ENCODE measurements around the gene RPRD1A. TPM values are rescaled to one million over a fixed set of nuclear protein-coding genes. Genes with fewer than 3 reads are reported as not detected.
"Not testable (repeated sequence)": the region's sequence is repeated elsewhere in the genome, so short reads cannot be mapped to it uniquely, and the experiment has no call there.

RPRD1A gene, protein sequence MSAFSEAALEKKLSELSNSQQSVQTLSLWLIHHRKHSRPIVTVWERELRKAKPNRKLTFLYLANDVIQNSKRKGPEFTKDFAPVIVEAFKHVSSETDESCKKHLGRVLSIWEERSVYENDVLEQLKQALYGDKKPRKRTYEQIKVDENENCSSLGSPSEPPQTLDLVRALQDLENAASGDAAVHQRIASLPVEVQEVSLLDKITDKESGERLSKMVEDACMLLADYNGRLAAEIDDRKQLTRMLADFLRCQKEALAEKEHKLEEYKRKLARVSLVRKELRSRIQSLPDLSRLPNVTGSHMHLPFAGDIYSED
- 10 to 100 TPM; 33.5 to 33.9 TPM for total RNA-seq

- POLR2A ChIA-PET, result interaction anchor here (0.7 to 1.4 kb wide), 2 partner anchors 62 to 487 kb away, joined by 3 to 8 read pairs; partner anchors contain the start of genes ELP2 and SLC39A6
- Mint-ChIP-seq H3K36me3 (peaks cover 16% of the 10 kb centered on the region), H3K27me3 (no peaks in the 10 kb centered on the region), H3K9me3 (no peaks in the 10 kb centered on the region), H3K4me1 (peaks cover 14% of the 10 kb centered on the region), H3K4me3 (peak within 1 kb of the TSS; percentile 97), H3K27ac (peak within 1 kb of the TSS; percentile 96)
- ATAC-seq (ENCODE audit: low read depth) (peak; percentile 96), DNase-seq (peak; percentile 98)
Measured at GRCh38 chr18:36067055-36067957, at the start of gene RPRD1A. Gene RPRD1A (minus strand): TSS chr18:36067559. CDS start chr18:36067404, 155 bp downstream.

DNA sequence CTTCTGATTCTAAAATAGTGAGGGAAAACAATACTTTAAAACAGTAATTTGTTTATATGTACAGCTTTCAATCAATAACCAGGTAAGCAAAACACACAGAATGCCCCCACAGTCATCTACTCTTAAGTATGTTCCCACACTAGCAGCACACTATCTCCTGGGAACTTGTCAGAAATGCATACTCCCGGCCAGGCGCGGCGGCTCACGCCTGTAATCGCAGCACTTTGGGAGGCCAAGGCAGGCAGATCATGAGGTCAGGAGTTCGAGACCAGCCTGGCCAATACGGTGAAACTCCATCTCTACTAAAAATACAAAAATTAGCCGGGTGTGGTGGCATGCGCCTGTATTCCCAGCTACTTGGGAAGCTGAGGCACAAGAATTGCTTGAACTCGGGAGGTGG is 49.4 kb upstream of the RPRD1A start:
- H3K4me3 Mint-ChIP-seq; POLR2A ChIA-PET; H3K9me3 Mint-ChIP-seq; DNase-seq; H3K27me3 Mint-ChIP-seq; H3K27ac Mint-ChIP-seq; H3K4me1 Mint-ChIP-seq; ATAC-seq (ENCODE audit: low read depth): not testable (repeated sequence)
- H3K36me3 Mint-ChIP-seq, result peaks cover 16% of the 10 kb centered on the region

DNA sequence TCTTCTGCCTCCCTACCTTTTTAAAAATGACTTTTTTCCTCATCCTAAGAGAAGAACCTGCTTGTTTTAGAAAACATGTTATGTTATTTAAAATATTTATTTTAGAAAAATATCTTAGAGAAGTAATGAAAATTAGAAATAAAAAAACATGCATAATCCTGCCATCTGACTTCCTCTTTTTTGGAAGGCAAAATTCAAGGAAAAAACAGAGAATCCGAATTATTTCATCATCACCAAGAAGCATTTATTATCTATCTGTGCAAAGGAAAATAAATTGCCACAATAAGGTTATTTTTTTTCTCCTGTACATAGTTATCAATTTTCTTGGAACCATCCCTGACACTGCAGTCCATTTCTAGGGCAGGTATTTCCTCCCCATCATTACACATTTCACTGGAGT is 47.4 kb upstream of the RPRD1A start:
- Mint-ChIP-seq H3K27ac (no peak overlapping the region), H3K36me3 (peaks cover 15% of the 10 kb centered on the region), H3K4me3 (no peak overlapping the region), H3K4me1 (peaks cover 1% of the 10 kb centered on the region), H3K27me3 (no peaks in the 10 kb centered on the region), H3K9me3 (no peaks in the 10 kb centered on the region)
- no peak for ATAC-seq (ENCODE audit: low read depth)
- DNase-seq, result no peak
- POLR2A ChIA-PET, result no interaction called here

DNA sequence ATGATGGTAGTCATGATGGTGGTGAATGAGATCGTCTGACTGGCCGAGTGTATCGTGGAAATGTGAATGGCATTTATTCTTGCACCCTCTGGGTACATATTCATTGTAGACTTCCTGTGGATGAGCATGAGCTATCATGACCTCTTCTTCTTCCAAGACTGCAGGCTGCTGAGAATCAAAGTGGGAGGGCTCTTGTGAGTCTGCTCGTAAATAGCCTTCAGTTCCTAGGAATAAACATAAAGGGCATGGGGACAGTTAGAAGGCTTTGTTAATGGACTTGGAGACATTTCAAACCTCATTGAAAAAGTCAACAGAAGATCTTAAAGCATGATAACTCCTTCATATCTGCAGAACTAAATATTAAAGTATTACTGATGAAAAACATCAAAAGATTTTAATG is 46.9 kb upstream of the RPRD1A start:
- H3K27ac Mint-ChIP-seq, result no peak overlapping the region
- POLR2A ChIA-PET, result no interaction called here
- no peak for ATAC-seq (ENCODE audit: low read depth)

GRCh38 chr18:36112302-36112701 is 44.9 kb upstream of the RPRD1A start:
- Mint-ChIP-seq H3K9me3 (no peaks in the 10 kb centered on the region), H3K27ac (no peak overlapping the region), H3K36me3 (peaks cover 17% of the 10 kb centered on the region), H3K4me1 (peaks cover 1% of the 10 kb centered on the region), H3K4me3 (no peak overlapping the region), H3K27me3 (no peaks in the 10 kb centered on the region)
- no peak for DNase-seq
- POLR2A ChIA-PET, result no interaction called here
- ATAC-seq (ENCODE audit: low read depth), result no peak

More for the DNA sequence above, 46.9 kb upstream of the RPRD1A start:
- no peak overlapping the region for H3K4me3 Mint-ChIP-seq
- no peaks in the 10 kb centered on the region for H3K9me3 Mint-ChIP-seq
- no peak for DNase-seq
- H3K36me3 Mint-ChIP-seq, result peaks cover 15% of the 10 kb centered on the region
- H3K27me3 Mint-ChIP-seq, result no peaks in the 10 kb centered on the region
- peaks cover 1% of the 10 kb centered on the region for H3K4me1 Mint-ChIP-seq

DNA sequence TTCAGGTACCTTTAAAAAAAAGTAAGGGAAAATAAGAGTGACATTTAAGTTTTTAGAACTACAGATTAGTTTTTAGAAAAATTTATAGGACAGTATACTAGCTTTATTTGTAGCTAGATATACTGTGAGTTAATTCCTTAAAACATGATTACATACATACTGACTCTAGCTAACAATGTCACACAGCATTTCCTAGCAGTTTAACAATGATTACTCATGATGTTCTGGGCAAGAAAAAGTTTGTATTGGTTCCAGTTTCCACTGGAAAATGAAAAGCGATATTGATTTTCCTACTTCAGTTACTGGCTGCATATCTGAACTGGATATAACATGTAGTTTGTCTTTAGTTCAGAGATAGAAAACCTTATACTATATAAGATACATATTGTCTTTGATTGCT is 42.4 kb upstream of the RPRD1A start:
- DNase-seq (no peak), ATAC-seq (ENCODE audit: low read depth) (no peak)
- H3K36me3 Mint-ChIP-seq, result peaks cover 12% of the 10 kb centered on the region
- H3K27ac Mint-ChIP-seq, result no peak overlapping the region
- no peaks in the 10 kb centered on the region for H3K27me3 Mint-ChIP-seq
- POLR2A ChIA-PET, result no interaction called here
- no peaks in the 10 kb centered on the region for H3K9me3 Mint-ChIP-seq
- peaks cover 1% of the 10 kb centered on the region for H3K4me1 Mint-ChIP-seq
- no peak overlapping the region for H3K4me3 Mint-ChIP-seq

DNA sequence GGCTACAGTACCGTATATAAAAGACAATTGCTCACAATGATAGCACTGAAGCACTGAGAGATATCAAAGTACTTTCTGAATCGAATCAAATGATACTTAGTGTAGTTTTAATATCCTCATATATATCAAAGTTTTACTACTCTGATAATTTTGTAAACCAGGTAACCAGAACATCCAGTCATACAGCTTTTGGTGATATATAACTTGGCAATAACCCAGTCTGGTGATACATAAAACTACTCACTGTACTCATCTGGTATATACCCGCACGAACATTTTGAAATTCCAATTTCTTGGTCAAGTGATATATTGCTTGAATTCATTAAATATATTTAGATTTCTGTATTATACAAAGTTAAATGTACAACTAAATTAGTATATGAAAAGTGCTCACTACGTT is 41.2 kb upstream of the RPRD1A start:
- no peak for DNase-seq
- Mint-ChIP-seq H3K27me3 (no peaks in the 10 kb centered on the region), H3K4me3 (no peak overlapping the region), H3K27ac (no peak overlapping the region), H3K36me3 (peaks cover 8% of the 10 kb centered on the region), H3K4me1 (no peaks in the 10 kb centered on the region), H3K9me3 (no peaks in the 10 kb centered on the region)
- POLR2A ChIA-PET, result no interaction called here
- no peak for ATAC-seq (ENCODE audit: low read depth)

- no peak overlapping the region for H3K4me3 Mint-ChIP-seq
- no peaks in the 10 kb centered on the region for H3K9me3 Mint-ChIP-seq
- no peak for DNase-seq
- POLR2A ChIA-PET, result no interaction called here
- H3K27me3 Mint-ChIP-seq, result no peaks in the 10 kb centered on the region
- H3K4me1 Mint-ChIP-seq, result no peaks in the 10 kb centered on the region
- no peak for ATAC-seq (ENCODE audit: low read depth)
- peaks cover 8% of the 10 kb centered on the region for H3K36me3 Mint-ChIP-seq
- no peak overlapping the region for H3K27ac Mint-ChIP-seq
Measured at GRCh38 chr18:36108196-36108595, 40.8 kb upstream of the RPRD1A start.

DNA sequence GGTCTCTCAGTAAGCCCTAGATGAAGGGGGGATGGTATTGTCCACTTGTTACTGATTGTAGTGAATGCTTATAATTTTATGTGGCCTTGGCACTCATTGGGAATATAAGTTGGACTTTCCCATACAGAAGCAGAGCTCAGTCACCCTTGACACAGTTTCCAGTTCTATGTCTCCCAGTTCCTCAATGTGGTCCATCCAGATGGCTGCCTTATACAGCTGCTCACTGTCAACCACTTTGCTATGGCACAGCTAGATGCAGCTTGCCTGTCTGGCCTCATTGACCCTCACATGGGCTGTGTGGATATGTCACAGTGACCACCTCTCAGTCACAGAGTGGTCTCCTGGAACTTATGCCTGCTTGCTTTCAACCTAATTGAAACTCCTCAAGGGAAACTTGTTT is 40.1 kb upstream of the RPRD1A start:
- no peak for DNase-seq
- Mint-ChIP-seq H3K4me3 (no peak overlapping the region), H3K27me3 (peaks cover 1% of the 10 kb centered on the region), H3K36me3 (peaks cover 8% of the 10 kb centered on the region), H3K4me1 (no peaks in the 10 kb centered on the region), H3K9me3 (peaks cover under 1% of the 10 kb centered on the region), H3K27ac (no peak overlapping the region)
- POLR2A ChIA-PET, result no interaction called here
- ATAC-seq (ENCODE audit: low read depth), result no peak

- peaks cover 2% of the 10 kb centered on the region for H3K36me3 Mint-ChIP-seq
- H3K4me1 Mint-ChIP-seq, result no peaks in the 10 kb centered on the region
Measured at GRCh38 chr18:36104749-36105148, 37.4 kb upstream of the RPRD1A start.

DNA sequence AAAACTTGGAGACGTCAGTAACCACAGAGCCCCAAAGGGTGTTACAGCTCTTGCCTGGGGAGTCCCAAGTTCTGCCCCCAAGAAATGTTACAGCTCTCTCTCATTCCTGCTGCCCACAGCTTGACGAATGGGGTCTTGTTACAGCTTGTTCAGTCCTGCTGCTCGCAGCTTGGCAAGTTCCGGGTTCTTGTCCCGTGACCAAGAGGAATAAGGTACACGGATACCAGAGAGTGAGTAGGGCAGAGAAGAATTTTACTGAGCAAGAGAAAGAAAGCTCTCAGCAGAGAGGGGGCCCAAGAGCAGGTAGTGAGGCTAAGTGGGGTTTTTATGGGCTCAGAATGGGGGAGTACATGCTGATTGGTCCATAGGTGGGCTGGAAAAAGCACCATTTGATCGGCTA is 34.6 kb upstream of the RPRD1A start:
- ATAC-seq (ENCODE audit: low read depth), result no peak
- POLR2A ChIA-PET, result no interaction called here
- DNase-seq, result no peak
- H3K4me3 Mint-ChIP-seq, result no peak overlapping the region
- H3K27ac Mint-ChIP-seq, result no peak overlapping the region
- H3K36me3 Mint-ChIP-seq, result no peaks in the 10 kb centered on the region
- peaks cover 14% of the 10 kb centered on the region for H3K27me3 Mint-ChIP-seq
- no peaks in the 10 kb centered on the region for H3K4me1 Mint-ChIP-seq
- peaks cover 4% of the 10 kb centered on the region for H3K9me3 Mint-ChIP-seq

More at GRCh38 chr18:36104749-36105148, 37.4 kb upstream of the RPRD1A start:
- peaks cover 4% of the 10 kb centered on the region for H3K9me3 Mint-ChIP-seq
- H3K27me3 Mint-ChIP-seq, result peaks cover 4% of the 10 kb centered on the region
- ATAC-seq (ENCODE audit: low read depth), result no peak
- POLR2A ChIA-PET, result no interaction called here
- DNase-seq, result no peak
- H3K27ac Mint-ChIP-seq, result no peak overlapping the region
- H3K4me3 Mint-ChIP-seq, result no peak overlapping the region

DNA sequence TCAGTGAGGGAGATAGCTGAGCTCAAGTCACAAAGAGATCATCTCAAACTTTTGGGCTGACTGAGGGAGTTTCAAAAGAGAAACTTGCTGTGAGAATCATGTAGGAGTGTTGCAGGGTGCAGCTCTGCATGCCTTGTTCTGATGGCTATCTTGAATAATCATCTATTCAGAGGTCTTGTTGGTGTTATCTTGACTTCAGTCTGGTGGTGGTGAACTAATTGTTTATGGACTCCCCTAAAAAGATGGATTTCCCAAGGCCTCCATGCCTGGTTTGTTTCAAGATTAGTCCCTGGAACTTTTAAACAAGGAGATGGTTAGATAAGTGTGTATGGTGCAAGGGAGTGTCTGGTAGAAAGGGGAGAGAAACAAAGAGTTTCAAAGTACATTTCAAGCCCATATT is 32.0 kb upstream of the RPRD1A start:
- no peaks in the 10 kb centered on the region for H3K36me3 Mint-ChIP-seq
- H3K27ac Mint-ChIP-seq, result no peak overlapping the region
- no peaks in the 10 kb centered on the region for H3K4me1 Mint-ChIP-seq
- peaks cover 4% of the 10 kb centered on the region for H3K9me3 Mint-ChIP-seq
- H3K27me3 Mint-ChIP-seq, result peaks cover 22% of the 10 kb centered on the region
- H3K4me3 Mint-ChIP-seq, result no peak overlapping the region
- POLR2A ChIA-PET, result no interaction called here
- DNase-seq (no peak), ATAC-seq (ENCODE audit: low read depth) (no peak)

GRCh38 chr18:36096955-36097354 is 29.6 kb upstream of the RPRD1A start:
- Mint-ChIP-seq H3K4me3 (no peak overlapping the region), H3K9me3 (peaks cover under 1% of the 10 kb centered on the region), H3K27me3 (peaks cover 20% of the 10 kb centered on the region), H3K36me3 (no peaks in the 10 kb centered on the region), H3K4me1 (peaks cover 2% of the 10 kb centered on the region), H3K27ac (no peak overlapping the region)
- ATAC-seq (ENCODE audit: low read depth), result no peak
- POLR2A ChIA-PET, result no interaction called here
- DNase-seq, result no peak

Measured in activated naive CD8-positive, alpha-beta T cell treated with anti-CD3 and anti-CD28 coated beads, Interleukin-2, amount 10 ng/mL, durations not matched to agents 7 days and 5 days (primary cell).